Suprapubic skin (tissue), 4 donors: ENCODE measurements around the gene LARGE1.

Experiments used
- CTCF ChIP-seq, 2 donors: fragments of 200-600 bp in 1 of 2; fragments of 450-650 bp in 1 of 2; sonication (generic) in 1 of 2; IDR thresholded peaks; one replicate each; pipeline ENCODE4 v1.5.1; 2016 to 2019; ENCODE audit warnings: antibody characterized with exemption in 2 of 2, mild to moderate bottlenecking in 1 of 2, moderate library complexity in 1 of 2
- EP300 ChIP-seq: sonication (generic); formaldehyde crosslinking; IDR thresholded peaks from one replicate; pipeline ENCODE4 v1.6.1; 2017; ENCODE audit warnings: antibody characterized with exemption
- POLR2A ChIP-seq, 2 donors: fragments of 450-650 bp; IDR thresholded peaks; one replicate each; pipeline ENCODE4 v1.6.1; 2017; ENCODE audit warnings: antibody characterized with exemption in 2 of 2, mild to moderate bottlenecking in 2 of 2, moderate library complexity in 2 of 2
- POLR2AphosphoS5 ChIP-seq, 3 donors: sonication (generic); formaldehyde crosslinking; IDR thresholded peaks; one replicate each; pipeline ENCODE4 v1.6.1; 2017; ENCODE audit warnings: antibody characterized with exemption in 3 of 3

DNA sequence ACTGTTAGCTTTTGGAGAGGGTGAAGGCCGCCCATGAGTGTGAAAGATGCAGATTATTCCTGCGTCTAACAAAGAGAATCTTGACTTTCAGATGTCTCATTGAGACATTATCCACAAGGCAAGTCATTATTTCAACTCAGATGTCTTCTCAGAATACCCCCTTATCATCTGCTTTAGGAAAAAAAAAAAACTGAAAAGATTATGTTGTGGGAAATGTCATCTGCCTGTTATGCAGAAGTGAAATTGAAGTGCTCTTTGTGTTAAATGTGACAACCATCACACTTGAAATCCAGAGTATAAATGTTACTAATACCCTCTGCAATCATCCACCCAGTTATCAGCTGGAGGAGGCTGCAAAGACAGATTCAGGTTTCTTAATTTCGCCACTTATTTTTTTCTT lies 239.6 kb downstream of the LARGE1 start:
- TF ChIP-seq POLR2A (IDR thresholded peaks at IDR 0.05) (no peak), CTCF (IDR thresholded peaks at IDR 0.05) (no peak), POLR2AphosphoS5 (IDR thresholded peaks at IDR 0.05) (no peak), EP300 (no peak)
